HL-60 (cell line): Measurements from ENCODE around the gene CHDH.

Experiments
- CTCF ChIP-seq: IDR thresholded peaks from one replicate; pipeline ENCODE4 v1.5.1; 2011; ENCODE audit warnings: low read length, control low read depth, inconsistent platforms; ENCODE audit not compliant: insufficient read depth
- REST ChIP-seq: IDR thresholded peaks from 2 replicates; pipeline ENCODE4 v1.6.1; 2012; ENCODE audit warnings: low read depth; ENCODE audit not compliant: insufficient replicate concordance

- TF ChIP-seq CTCF, result no peak
- no peak for TF ChIP-seq REST
Measured at GRCh38 chr3:53764026-53764775, 82.0 kb downstream of the CHDH start.
